ENCODE measurements around the gene PEX7.
"Not testable (repeated sequence)": the region's sequence is repeated elsewhere in the genome, so short reads cannot be mapped to it uniquely, and the experiment has no call there.

PEX7 gene

GRCh38 chr6:136846477-136846876 is 24.1 kb downstream of the PEX7 start:
- not testable (repeated sequence) for DNase-seq

GRCh38 chr6:136849979-136850563 is 27.7 kb downstream of the PEX7 start:
- DNase-seq: not testable (repeated sequence)

GRCh38 chr6:136859430-136859829 is 37.0 kb downstream of the PEX7 start:
- peak; percentile 30 for DNase-seq

GRCh38 chr6:136860043-136860442 is 37.7 kb downstream of the PEX7 start:
- DNase-seq: no peak

GRCh38 chr6:136862662-136863061 is 40.3 kb downstream of the PEX7 start:
- no peak for DNase-seq

- DNase-seq: no peak
Observed at GRCh38 chr6:136863752-136864151, 41.4 kb downstream of the PEX7 start.

GRCh38 chr6:136864676-136865075 is 42.3 kb downstream of the PEX7 start:
- DNase-seq: no peak

GRCh38 chr6:136866872-136867416 is 44.6 kb downstream of the PEX7 start:
- DNase-seq: no peak

- DNase-seq: no peak
Observed at GRCh38 chr6:136869451-136869850, 47.1 kb downstream of the PEX7 start.

- DNase-seq: no peak
Observed at GRCh38 chr6:136873748-136874147, 51.4 kb downstream of the PEX7 start.

- DNase-seq: not testable (repeated sequence)
Observed at GRCh38 chr6:136876469-136876868, 54.1 kb downstream of the PEX7 start.

- no peak for DNase-seq
Observed at GRCh38 chr6:136880748-136881460, 58.5 kb downstream of the PEX7 start.

- DNase-seq: peak; percentile 10
Observed at GRCh38 chr6:136886091-136886490, 63.7 kb downstream of the PEX7 start.

GRCh38 chr6:136887953-136888352 is 65.6 kb downstream of the PEX7 start:
- no peak for DNase-seq

GRCh38 chr6:136889271-136890193 is 67.1 kb downstream of the PEX7 start:
- no peak for DNase-seq

- DNase-seq: no peak
Observed at GRCh38 chr6:136890194-136890839, 67.9 kb downstream of the PEX7 start.

- DNase-seq: no peak
Observed at GRCh38 chr6:136890986-136891385, 68.6 kb downstream of the PEX7 start.

- DNase-seq: no peak
Observed at GRCh38 chr6:136893187-136893586, 70.8 kb downstream of the PEX7 start.

GRCh38 chr6:136895901-136896300 is 73.5 kb downstream of the PEX7 start:
- DNase-seq: no peak

GRCh38 chr6:136897071-136897470 is 74.7 kb downstream of the PEX7 start:
- no peak for DNase-seq

- DNase-seq: no peak
Observed at GRCh38 chr6:136901212-136901784, 78.9 kb downstream of the PEX7 start.

GRCh38 chr6:136904477-136904876 is 82.1 kb downstream of the PEX7 start:
- DNase-seq: not testable (repeated sequence)
